H7 (cell line): ENCODE measurements around the gene HES5. TPM values are rescaled to one million over a fixed set of nuclear protein-coding genes. Genes with fewer than 3 reads are reported as not detected.
A peak's percentile ranks its signal among the peaks of the same experiment; 100 is the strongest.

Experiments used
- DNase-seq: peaks from one replicate; pipeline ENCODE4 v3.0.0; 2012
- H3K27me3 ChIP-seq: 2 replicates; pipeline ENCODE4 v1.6.0; 2011; ENCODE audit warnings: mild to moderate bottlenecking, low read length; ENCODE audit not compliant: control insufficient read depth, insufficient read depth
- H3K36me3 ChIP-seq: replicated peaks from 2 replicates; pipeline ENCODE4 v1.5.1; 2011; ENCODE audit warnings: low read length; ENCODE audit not compliant: control insufficient read depth, insufficient read depth
- H3K4me3 ChIP-seq: 2 replicates; pipeline ENCODE4 v1.5.1; 2011; ENCODE audit warnings: low read depth, mild to moderate bottlenecking, control low read depth, low read length, moderate library complexity; ENCODE audit not compliant: insufficient read depth
- total RNA-seq: library from RNA; depleted of rRNA; stranded (reverse); fragments of >200 nt; shearing (Covaris generic); gene quantifications from 2 replicates; pipeline ENCODE4 v1.2.3, GENCODE V29; 2014

The HES5 gene
- total RNA-seq, 1 experiment from 2014 or later: 0.07 TPM

GRCh38 chr1:2523191-2523890 lies 6.7 kb downstream of the HES5 start:
- no peak overlapping the region for H3K4me3 ChIP-seq
- DNase-seq: peak; percentile 86
- H3K36me3 ChIP-seq: peaks cover 13% of the 10 kb centered on the region
- H3K27me3 ChIP-seq: peaks cover 17% of the 10 kb centered on the region

DNA sequence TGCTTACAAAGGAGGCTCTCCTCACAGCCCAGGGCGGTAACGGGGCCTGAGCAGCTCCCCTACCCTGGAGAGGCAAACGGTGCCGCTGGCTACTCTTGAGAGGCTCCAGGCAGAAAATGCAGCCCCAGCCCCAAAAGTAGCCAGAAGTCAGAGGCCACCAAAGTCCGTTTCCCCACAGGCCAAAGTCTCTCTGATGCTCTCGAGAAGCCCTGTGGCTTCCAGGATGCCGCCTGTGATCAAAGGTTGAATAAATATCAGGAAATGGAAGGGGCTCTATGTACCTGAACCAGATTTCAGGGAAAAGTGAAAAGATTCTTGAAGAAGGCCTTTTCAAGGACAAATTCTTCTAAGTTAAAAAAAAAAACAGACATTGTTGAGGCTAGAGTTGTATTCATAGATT lies 7.8 kb downstream of the HES5 start:
- H3K4me3 ChIP-seq: no peak overlapping the region
- DNase-seq: no peak
- peaks cover 15% of the 10 kb centered on the region for H3K36me3 ChIP-seq
- H3K27me3 ChIP-seq: peaks cover 5% of the 10 kb centered on the region

DNA sequence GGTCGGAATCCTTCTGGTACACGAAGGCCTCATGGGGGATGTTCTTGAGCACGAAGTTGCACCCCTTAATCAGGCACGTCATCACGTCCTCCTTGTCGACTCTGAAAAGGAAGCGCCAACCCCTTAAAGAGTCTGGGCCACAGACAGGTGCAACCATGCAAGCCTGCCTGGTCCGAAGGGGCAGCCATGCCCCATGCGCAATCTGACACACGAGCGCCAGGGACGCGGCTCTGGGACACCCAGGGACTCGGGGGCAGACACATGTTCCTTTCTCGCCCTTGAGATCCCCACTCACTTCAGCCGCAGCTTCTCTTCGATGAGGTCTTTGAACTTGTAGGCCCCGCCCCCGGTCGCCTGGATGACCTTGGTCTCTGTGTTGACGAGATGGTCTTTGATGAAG lies 9.3 kb downstream of the HES5 start:
- Histone ChIP-seq H3K36me3 (peaks cover 17% of the 10 kb centered on the region), H3K4me3 (no peak overlapping the region), H3K27me3 (no peaks in the 10 kb centered on the region)
- DNase-seq: no peak

GRCh38 chr1:2520206-2520605 lies 9.9 kb downstream of the HES5 start:
- peaks cover 17% of the 10 kb centered on the region for H3K36me3 ChIP-seq
- no peak overlapping the region for H3K4me3 ChIP-seq
- no peaks in the 10 kb centered on the region for H3K27me3 ChIP-seq
- no peak for DNase-seq

- Histone ChIP-seq H3K4me3 (no peak overlapping the region), H3K27me3 (no peaks in the 10 kb centered on the region), H3K36me3 (peaks cover 19% of the 10 kb centered on the region)
- no peak for DNase-seq
Observed at GRCh38 chr1:2519729-2520128, 10.3 kb downstream of the HES5 start.

GRCh38 chr1:2519029-2519685 lies 10.9 kb downstream of the HES5 start:
- Histone ChIP-seq H3K4me3 (no peak overlapping the region), H3K27me3 (no peaks in the 10 kb centered on the region), H3K36me3 (peaks cover 19% of the 10 kb centered on the region)
- no peak for DNase-seq

GRCh38 chr1:2518528-2518927 lies 11.5 kb downstream of the HES5 start:
- Histone ChIP-seq H3K4me3 (no peak overlapping the region), H3K27me3 (no peaks in the 10 kb centered on the region), H3K36me3 (peaks cover 20% of the 10 kb centered on the region)
- no peak for DNase-seq

DNA sequence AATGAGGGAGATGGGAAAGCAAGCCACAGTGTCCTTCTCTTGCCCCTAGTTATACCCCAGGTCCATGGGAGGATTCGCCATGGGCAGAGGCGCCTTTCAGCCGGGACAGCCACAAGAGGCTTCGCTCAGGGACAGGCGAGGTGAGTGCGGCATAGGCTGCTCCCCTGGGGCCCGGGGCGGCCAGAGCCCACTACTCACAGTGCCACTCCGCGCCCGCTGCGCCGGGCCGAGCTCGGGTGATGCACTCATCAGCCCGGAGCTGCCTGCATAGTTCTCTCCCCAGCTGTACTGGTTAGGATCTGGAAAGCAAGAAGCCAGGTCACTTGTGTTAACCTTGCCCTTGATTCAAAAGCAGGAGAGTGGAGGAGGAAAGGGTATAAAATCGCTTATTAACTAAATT lies 12.1 kb downstream of the HES5 start:
- H3K27me3 ChIP-seq: no peaks in the 10 kb centered on the region
- no peak overlapping the region for H3K4me3 ChIP-seq
- peaks cover 22% of the 10 kb centered on the region for H3K36me3 ChIP-seq
- no peak for DNase-seq

GRCh38 chr1:2516946-2517345 lies 13.1 kb downstream of the HES5 start:
- Histone ChIP-seq H3K4me3 (no peak overlapping the region), H3K27me3 (no peaks in the 10 kb centered on the region), H3K36me3 (peaks cover 21% of the 10 kb centered on the region)
- no peak for DNase-seq

DNA sequence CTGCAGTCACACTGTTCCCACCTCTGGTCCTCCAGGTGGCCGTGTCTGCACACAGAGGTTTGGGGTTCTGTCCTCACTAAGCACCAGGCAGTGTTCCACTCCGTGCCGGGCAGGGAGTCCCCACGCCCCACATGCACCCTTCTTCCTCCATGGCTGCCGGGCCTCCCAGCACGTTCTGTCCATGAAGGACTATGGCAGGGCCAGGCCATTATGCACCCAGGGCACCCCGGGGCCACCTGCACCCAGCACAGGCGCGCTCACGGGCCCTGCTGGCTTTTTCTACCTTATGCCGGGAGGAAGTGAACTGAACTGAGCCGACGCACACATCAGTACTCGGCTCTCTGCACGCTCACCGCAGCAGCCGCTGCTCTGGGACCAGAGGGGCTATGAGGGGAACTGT lies 13.9 kb downstream of the HES5 start:
- Histone ChIP-seq H3K36me3 (peaks cover 24% of the 10 kb centered on the region), H3K4me3 (no peak overlapping the region)
- no peak for DNase-seq

DNA sequence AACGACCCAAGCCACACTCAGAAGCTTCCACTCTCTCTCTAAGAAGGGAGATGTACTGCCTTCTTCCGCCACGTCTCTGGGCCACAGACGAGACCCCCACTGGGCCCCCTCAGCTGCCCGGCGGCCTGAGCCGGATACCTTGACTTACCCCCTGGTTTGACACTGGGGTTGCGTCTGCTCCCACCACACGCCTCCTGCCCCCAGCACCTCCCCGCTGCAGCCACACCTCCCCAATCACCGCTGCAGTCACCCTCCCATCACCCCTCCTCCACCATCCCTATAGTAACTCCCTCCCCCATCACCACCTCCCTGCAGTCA lies 14.3 kb downstream of the HES5 start:
- no peak for DNase-seq
- Histone ChIP-seq H3K27me3 (no peaks in the 10 kb centered on the region), H3K36me3 (peaks cover 23% of the 10 kb centered on the region), H3K4me3 (no peak overlapping the region)

More for the DNA sequence above, 13.9 kb downstream of the HES5 start:
- H3K27me3 ChIP-seq: no peaks in the 10 kb centered on the region

- Histone ChIP-seq H3K27me3 (no peaks in the 10 kb centered on the region), H3K4me3 (no peak overlapping the region), H3K36me3 (peaks cover 22% of the 10 kb centered on the region)
- DNase-seq: peak; percentile 82
Observed at GRCh38 chr1:2514863-2515762, 14.9 kb downstream of the HES5 start.

DNA sequence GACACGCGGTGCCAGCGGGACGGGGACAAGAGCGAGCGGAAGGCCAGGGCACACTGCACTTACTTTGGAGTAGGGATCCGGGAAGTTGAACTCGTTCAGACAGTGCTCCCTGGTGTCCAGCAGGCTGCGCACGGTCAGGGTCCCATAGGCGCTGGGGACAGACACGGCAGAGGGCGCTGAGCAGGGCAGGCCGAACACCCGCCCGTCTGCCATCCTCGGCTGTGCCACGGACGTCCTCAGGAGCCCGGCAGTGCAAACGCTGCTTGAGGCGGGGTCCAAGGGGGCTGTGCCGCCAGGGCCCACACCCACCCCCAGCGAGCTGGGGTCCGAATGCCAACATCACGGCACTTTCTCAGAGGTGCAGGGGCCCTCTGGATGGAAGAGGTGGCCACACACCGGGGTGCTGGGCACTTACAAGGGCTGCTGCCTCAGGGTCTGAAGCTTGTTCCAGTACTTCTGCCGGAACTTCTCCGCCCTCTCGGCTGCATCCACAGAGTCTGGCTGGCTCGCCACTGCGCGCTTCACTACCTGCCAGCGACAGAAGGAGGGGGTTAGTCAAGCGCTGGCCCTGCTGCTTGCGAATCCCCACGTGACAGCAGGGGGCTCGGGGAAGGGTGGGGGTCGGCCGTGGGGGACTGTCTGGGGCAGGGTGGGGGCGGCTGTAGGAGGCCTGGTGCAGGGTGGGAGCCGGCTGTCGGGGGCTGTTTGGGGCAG lies 16.0 kb downstream of the HES5 start:
- Histone ChIP-seq H3K27me3 (no peaks in the 10 kb centered on the region), H3K36me3 (peaks cover 22% of the 10 kb centered on the region), H3K4me3 (no peak overlapping the region)
- peak; percentile 66 for DNase-seq

- H3K27me3 ChIP-seq: no peaks in the 10 kb centered on the region
- DNase-seq: peak; percentile 60
- H3K4me3 ChIP-seq: no peak overlapping the region
- H3K36me3 ChIP-seq: peaks cover 23% of the 10 kb centered on the region
Observed at GRCh38 chr1:2512862-2513421, 17.1 kb downstream of the HES5 start.
